Measurements from ENCODE around the gene CCDC71L. TPM values are rescaled to one million over a fixed set of nuclear protein-coding genes. Genes with fewer than 3 reads are reported as not detected.

Gene CCDC71L
- total RNA-seq, 1 experiment from 2014 or later = 20.6 TPM

DNA sequence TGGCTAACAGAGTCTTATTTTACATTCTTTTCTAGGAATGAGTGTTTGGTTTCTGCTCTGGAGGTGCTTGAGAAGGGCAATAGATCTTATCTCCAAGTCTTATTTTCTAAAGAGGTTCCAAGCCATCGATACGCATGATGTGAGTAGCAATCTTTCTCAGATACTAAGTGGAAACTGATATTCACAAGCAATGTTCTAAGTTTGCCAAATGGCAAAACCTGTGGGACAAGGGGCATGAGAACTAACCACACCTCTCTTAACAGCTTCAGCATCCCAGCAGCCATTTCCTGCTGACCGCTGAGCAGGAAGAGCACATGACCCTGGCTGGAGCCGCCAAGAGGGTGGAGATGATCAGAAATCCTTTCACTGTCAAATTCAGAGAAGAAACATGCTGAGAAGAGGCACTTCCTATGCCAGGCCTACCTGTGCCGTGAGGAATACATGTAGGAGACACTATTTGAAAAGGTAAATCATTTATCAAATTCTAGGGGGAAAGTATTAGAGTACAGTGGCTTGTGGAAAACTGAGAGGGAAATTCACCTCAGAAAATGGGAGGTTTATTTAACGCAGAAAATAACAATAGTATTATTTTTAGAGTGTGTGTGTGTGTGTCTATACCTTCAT, 35.2 kb downstream of the CCDC71L start:
- DNase-seq (ENCODE audit: low spot score) = no peak

DNA sequence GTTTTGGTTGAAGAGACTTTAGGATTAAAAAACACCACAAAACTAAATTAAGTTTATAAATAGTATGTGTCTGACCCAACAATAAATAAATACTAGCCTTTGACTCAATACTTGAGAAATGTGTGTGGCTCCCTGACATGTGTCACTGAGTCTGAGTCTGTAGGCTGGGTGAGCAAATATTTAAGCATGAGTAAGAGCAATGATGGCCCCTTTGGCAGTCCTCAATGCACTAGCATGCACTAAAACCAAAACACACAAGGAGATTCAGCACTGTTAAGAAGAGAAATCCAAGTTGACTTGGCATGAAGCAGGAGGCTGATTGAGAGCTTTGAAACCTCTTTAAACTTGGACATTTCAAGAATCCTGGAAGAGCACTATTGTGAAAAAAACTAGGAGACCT, 37.1 kb downstream of the CCDC71L start:
- DNase-seq (ENCODE audit: low spot score) = peak; percentile 38

DNA sequence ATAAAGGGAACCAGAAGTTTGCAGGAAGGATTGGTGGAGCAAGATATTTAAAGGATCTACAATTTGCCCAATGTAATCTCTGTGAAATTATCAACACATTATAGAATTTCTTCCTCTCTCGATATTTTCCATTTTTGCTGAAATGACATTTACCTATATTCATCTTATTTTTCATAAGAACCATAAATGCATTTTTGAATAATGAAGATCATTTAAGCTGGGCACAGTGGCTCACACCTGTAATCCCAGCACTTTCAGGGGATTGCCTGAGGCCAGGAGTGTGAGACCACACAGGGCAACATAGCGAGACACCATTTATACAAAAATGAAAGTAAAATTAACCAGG, 37.7 kb downstream of the CCDC71L start:
- DNase-seq (ENCODE audit: low spot score) = no peak

DNA sequence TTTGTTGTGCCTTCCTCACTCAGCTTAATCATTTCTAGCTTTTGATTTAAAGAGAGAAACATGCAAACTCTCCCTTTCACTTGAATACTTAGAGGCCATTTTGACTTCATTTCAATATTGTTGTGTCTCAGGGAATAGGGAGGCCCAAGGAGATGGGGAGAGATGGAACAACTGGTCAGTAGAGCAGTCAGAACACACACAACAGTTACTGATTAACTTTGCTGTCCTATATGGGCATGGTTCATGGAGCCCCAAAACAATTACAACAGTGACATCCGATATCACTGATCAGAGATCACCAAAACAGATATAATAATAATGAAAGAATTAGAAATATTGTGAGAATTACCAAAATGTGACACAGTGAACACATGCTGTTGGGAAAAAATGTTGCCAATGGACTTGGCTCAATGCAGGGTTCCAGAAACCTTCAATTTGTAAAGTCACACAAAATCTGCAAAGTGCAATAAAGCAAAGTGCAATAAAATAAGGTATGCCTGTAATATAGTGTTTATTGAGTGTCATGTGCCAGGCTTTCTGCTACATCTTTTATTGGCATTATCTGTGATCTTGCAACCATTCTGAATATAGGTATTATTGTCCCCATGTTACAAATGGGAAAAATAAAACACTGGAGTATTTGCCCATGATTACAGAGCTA, 38.2 kb downstream of the CCDC71L start:
- DNase-seq (ENCODE audit: low spot score) = no peak

DNA sequence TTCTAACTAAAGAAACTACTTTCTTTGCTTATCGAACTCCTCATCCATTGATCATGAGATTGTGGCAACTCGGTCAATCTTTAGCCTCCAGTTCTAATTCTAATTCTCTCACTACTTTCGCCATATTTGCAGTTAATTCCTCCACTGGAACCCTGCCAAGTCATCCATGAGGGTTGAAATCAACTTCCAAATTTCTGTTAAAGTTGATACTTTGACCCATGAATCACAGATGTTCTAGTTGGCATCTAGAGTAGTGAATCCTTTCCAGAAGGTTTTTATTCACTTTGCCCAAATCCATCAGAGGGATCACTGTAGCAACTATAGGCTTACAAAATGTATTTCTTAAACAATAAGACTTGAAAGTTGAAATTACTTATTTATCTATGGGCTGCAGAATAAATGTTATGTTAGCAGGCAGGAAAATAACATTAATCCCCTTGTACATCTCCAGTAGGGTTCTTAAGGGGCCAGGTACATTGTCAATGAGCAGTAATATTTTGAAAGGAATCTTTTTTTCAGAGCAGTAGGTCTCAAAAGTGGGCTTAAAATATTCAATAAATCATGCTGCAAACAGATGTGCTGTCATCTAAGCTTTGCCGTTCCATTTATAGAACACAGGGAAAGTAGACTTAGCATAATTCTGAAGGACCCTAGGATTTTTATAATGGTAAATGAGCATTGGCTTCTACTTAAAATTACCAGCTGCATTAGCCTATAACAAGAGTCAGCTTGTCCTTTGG, 39.4 kb downstream of the CCDC71L start:
- DNase-seq (ENCODE audit: low spot score) = no peak

DNA sequence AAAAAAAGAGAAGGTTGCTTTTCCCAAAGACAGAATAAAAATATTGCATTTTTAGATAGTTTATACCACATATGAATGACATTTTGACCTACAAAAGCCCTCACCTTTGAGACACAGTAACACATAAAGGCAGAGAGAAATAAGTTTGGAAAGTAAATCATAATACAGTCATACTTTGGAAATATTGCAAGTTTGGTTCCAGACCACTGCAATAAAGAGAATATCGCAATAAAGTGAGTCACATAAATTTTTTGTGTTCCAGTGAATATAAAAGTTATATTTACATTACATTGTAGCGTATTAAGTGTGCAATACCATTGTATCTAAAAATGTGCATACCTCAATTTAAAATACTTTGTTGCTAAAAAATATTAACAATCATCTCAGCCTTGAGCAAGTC, 40.3 kb downstream of the CCDC71L start:
- DNase-seq (ENCODE audit: low spot score) = no peak

DNA sequence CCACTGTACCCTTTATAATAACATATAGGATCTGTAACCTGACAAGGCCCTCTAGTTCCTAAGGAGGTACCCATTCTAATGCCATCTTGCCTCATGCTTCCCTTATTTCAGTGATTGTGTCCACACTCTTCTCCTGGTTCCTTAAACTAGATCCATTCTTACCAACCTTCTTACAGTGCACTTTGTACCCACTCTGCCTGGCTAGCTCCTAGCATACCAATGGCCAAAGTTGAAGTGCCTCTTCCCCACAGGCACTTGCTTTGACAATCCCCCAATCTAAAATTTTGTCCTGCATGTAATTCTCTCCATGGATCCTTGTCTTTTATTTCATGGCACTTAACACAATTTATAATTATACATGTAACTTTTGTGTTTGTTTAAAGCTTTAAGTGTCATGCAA, 40.9 kb downstream of the CCDC71L start:
- no peak for DNase-seq (ENCODE audit: low spot score)

DNA sequence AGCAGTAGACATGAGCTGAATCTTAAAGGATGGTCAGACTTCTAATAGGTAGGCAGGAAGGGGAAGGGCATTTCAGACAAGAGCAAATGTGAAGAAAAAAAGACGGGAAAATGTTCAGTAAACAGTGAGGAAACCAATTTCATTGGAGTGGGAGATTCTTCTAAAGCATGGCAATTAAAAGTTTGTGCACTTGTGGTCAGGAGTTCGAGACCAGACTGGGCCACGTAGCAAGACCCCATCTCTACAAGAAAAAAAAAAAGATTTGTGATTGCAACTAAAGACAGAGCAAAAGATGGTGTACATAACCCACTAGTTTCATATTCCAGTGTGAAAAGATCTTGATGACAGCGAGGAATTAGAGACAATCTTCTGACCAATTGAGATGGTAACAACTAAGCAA, 41.7 kb downstream of the CCDC71L start:
- no peak for DNase-seq (ENCODE audit: low spot score)

DNA sequence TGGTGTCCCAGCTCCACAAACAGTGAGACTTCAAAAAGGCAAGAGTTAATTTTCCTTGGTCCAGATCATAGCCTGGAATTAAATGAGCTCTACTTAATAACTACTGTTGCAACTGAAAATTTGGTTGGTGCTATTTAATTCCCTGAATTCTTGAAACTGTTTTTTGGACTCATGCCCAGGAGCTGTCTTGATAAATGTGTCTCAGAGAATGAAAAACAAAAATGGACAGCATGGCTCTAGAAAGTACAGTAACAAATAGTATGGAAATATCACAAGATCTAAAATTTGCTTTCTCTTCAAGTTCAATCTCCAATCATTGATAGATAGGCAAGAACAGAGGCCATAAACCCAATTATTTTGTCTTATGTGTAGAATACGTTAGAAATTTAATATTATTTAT, 42.5 kb downstream of the CCDC71L start:
- DNase-seq (ENCODE audit: low spot score) = peak; percentile 45

DNA sequence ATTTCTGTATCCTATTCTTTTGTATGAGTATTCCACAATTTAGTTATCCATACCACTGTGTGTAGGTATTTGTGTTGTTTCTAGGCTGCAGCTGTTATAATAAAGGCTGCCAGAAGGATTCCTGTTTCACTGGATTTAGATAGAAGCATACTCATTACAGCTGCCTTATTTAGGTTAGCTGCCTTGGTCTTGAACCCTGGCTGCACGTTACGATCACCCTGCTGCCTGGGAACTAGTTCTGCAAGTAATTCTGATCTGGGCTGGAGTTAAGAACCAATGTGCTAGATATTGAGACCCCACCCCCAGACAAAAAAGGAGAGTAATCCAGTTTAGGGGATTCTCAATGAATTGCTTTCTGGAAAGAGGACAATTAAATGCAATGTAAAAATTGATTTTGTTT, 43.1 kb downstream of the CCDC71L start:
- DNase-seq (ENCODE audit: low spot score) = no peak

DNA sequence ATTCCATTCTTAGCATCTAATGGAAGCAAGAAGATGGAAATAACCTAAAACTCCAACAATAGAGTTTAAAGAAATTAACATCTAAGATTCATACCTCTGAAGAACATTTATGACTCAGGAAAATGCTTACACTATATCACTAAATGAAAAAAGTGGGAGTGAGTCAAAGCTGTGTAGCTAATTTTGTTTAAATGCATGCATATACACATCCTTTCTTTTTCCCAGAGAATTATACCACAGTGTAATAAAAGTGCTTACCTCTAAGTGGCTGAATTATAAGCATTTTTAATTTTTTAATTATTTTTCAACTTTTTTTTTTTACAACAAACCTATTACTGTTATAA, 44.3 kb downstream of the CCDC71L start:
- no peak for DNase-seq (ENCODE audit: low spot score)

DNA sequence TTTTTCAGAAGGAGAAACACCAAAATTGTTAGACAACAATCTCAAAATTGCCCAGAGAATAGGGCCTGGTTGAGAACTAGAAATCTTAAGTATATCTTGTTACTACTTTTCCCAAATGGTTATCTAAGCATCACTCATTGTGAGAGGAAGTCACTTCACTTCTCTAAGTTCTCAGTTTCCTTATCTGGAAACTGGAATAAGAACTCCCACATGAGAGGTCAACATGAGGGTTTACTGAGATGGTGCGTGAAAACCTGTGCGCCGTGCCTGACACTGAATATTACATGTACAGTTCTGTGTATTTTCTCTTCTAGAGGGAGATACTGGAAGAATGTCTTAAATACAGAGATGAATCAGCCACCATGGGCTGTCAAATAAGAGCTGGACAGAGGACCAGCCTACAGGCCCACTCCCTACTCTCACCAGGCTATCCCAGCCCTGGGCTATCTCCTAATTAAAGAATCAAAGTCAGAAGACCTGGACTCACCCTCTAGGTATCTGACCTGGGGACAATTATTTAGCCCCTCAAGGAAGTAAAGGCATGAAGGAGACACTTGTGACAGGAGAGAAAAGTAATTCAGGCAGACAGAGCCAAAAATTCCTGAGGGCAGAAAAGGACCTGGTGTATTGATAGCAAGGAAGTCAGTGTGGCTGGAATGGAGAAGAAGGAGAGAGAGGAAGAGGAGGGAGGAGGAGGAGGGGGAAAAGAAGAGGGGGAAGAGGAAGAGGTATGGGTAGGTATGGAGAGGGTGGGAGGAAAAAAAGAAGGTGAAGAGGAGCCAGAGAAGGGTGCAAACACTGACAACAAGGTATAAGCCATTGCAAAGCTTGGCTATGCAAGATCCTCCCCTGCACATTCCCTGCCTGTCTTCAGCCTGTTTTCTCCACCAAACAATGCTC, 44.9 kb downstream of the CCDC71L start:
- no peak for DNase-seq (ENCODE audit: low spot score)

DNA sequence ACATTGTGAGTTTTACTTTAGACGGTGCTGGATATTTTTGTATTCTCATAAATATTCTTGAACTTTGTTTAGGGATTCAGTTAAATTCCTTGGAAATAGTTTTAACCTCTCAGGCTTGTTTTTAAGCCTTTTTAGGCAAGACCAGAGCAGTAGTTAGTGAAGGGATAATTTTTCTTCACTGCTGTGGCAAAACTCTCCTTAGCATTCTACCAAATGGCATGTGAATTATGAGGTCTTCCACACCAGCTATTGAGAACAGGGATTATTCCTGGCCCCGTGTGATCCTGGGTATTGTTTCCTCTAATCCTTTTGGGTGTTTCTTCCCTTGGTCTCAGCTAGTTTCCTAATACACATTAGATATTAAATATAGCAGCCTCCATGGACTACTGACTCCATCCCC, 46.2 kb downstream of the CCDC71L start:
- no peak for DNase-seq (ENCODE audit: low spot score)

DNA sequence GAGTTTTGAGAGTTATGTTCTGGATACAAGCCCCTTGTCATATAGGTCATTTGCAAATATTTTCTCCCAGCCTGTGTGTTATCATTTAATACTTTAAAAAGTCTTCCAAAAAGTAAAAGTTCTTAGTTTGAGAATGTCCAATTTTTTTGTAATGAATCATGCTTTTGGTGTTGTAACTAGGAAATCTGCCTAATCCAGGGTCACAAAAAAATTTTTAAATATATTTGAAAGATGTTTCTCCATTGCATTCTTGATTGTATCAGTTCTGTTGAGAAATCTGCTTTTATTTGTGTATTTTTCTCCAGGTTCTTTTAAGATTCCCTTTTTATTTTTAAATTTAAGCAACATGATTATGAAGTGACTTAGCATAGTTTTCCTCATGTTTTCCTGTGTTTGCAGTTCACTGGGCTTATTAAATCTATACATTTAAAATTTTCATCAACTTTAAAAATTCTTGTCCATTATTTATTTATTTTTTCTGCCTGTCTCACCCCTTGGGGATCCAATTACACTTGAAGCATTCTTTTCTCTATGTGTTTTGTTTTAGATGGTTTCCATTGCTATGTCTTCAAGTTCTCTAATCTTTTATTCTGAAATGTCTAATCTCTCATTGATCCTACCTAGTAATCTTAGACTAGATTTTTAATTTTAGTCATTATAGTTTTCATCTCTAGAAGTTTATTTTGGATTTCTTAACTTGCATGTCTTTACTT, 47.0 kb downstream of the CCDC71L start:
- DNase-seq (ENCODE audit: low spot score) = no peak

DNA sequence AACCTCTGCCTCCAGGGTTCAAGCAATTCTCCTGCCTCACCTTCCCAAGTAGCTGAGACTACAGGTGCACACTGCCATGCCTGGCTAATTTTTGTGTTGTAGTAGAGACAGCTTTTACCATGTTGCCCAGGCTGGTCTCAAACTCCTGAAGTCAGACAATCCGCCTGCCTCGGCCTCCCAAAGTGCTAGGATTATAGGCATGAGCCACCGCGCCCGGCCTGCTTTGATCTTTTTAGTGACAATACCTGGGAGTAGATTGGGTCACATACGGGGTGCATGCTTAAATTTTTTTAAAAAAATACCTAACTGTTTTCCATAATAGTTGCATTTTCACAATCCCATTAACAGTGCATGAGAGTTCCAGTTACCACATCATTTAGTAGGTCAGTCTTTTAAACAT, 47.7 kb downstream of the CCDC71L start:
- no peak for DNase-seq (ENCODE audit: low spot score)

DNA sequence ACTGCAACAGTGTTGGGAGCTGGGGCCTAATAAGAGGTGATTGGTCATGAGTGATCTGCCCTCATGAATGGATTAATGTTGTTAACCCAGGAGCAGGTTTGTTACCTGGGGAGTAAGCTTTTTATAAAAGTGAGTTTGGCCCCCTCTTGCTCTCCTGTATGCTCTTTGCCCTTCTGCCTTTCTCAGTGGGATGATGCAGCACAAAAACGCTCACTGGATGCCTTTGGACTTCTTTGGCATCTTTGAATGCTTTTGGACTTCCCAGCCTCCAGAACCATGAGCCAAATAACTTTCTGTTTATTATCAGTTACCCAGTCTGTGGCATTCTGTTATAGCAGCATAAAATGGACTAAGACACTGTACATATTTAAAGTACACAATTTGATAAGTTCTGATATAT, 48.5 kb downstream of the CCDC71L start:
- no peak for DNase-seq (ENCODE audit: low spot score)

DNA sequence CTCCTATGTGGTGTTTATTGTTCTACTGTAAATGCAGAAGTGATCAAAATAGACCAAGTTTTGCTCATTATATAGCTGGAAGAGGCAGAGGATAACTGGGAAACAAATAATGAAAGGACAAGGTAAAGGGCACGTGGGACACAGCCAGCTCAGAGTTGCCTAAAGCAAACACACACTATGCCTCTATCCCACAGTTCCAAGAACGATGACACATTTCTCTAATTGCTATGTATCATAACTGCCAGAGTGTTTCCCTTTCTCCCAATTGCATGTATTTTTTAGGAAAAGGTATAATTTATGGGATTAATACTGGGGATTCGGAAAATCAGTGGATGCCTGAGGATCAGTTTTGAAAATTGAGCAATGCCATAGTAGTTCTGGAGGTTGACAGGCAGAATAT, 49.0 kb downstream of the CCDC71L start:
- no peak for DNase-seq (ENCODE audit: low spot score)

DNA sequence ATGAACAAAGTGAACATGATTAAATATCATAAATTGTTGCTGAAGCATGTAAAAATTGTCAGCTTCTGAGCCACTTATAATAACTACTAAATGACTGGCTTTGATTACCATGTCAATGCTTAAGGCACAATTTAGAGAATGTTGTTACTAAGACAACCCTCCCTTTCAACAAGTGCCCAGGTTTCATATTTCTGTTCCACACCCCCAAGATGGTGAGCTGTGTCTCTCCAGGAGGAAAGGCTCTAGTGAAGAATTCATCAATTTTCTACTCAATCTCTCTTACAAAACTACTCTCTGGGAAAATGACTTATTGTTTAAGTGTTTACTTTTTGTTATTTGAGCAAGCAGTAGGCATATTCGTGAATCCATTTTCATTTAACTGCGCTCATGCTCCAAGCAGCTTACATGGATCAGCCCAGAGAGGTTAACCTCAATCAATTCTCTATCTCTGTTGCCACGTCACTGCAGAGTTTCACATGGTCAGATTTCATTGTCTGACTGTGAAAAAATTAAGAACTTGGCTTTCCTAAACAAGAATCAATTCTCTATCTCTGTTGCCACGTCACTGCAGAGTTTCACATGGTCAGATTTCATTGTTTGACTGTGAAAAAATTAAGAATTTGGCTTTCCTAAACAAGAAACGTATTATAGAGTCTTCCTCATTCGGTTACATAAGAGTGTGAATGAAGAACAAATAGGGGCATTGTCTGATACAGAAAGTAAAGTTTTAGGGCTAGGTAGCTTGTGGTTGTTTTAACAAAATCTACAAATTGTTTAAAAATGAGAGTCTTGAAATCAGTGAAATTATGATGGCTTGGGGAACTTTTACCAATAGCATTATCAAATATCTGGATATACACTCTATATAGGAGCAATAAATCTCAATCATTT, 49.7 kb downstream of the CCDC71L start:
- DNase-seq (ENCODE audit: low spot score) = no peak

DNA sequence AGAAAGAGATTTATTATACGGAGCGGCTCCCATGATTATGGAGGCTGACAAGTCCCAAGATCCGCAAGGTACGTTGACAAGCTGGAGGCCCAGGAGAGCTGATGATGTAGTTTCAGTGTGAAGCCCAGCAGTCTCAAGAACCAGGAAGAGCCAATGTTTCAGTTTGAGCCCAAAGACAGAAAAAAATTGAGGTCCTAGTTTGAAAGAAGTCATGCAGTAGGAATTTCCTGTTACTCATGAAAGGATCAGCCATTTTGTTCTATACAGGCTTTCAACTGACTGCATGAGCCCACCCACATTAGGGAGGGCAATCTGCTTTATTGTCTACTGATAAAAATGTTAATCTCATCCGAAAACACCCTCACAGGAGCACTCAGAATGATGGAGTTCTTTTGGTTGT, 51.5 kb downstream of the CCDC71L start:
- peak; percentile 80 for DNase-seq (ENCODE audit: low spot score)

DNA sequence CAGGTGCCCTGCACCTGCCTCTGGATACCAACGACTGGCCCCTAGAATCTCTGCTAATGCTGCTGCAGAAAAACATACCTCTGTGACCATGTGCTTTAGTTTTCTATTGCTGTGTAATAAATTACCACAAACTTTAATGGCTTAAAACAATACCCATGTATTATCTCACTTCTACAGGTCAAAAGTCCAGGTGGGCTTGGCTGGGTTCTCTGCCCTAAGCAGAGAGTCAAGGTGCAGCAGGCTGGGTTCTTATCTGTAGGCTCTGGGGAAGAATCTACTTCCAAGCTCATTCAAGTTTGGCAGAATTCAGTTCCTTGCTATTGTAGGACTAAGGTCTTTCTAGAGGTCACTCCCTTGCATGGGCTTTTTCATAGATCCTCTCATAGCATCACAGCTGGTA, 52.3 kb downstream of the CCDC71L start:
- no peak for DNase-seq (ENCODE audit: low spot score)
